HG03139 (cell line): ENCODE results near the gene COPZ1.
"Not testable (repeated sequence)": the region's sequence is repeated elsewhere in the genome, so short reads cannot be mapped to it uniquely, and the experiment has no call there.

ENCODE experiments used
- ATAC-seq: cut with Tn5 transposase; IDR thresholded peaks from one replicate; pipeline ENCODE4 v1.9.1; 2021; ENCODE audit not compliant: unreplicated experiment

COPZ1 gene

GRCh38 chr12:54294152-54294952 is 30.6 kb upstream of the COPZ1 start:
- ATAC-seq = no peak

GRCh38 chr12:54294953-54295566 is 29.9 kb upstream of the COPZ1 start:
- ATAC-seq = no peak

- no peak for ATAC-seq
These were observed 28.4 kb upstream of the COPZ1 start for GRCh38 chr12:54296393-54297099.

- ATAC-seq = no peak
These were observed 26.0 kb upstream of the COPZ1 start for GRCh38 chr12:54298904-54299303.

GRCh38 chr12:54299515-54300224 is 25.3 kb upstream of the COPZ1 start:
- ATAC-seq = no peak

- no peak for ATAC-seq
These were observed 24.7 kb upstream of the COPZ1 start for GRCh38 chr12:54300225-54300731.

GRCh38 chr12:54300732-54301427 is 24.1 kb upstream of the COPZ1 start, which contains the start of gene NFE2:
Gene NFE2, minus strand, starts transcription at chr12:54301015. Its CDS starts 5,767 bp downstream, at chr12:54295248.
- ATAC-seq = no peak

GRCh38 chr12:54301428-54302048 is 23.4 kb upstream of the COPZ1 start:
- no peak for ATAC-seq

GRCh38 chr12:54303640-54304039 is 21.3 kb upstream of the COPZ1 start:
- no peak for ATAC-seq

GRCh38 chr12:54304187-54304810 is 20.6 kb upstream of the COPZ1 start:
- ATAC-seq = no peak

GRCh38 chr12:54306925-54307741 is 17.8 kb upstream of the COPZ1 start:
- no peak for ATAC-seq

GRCh38 chr12:54311051-54311450 is 13.9 kb upstream of the COPZ1 start:
- no peak for ATAC-seq

- not testable (repeated sequence) for ATAC-seq
These were observed 12.6 kb upstream of the COPZ1 start for GRCh38 chr12:54312309-54312708.

GRCh38 chr12:54321363-54321762 is 3.6 kb upstream of the COPZ1 start:
- ATAC-seq = no peak

- not testable (repeated sequence) for ATAC-seq
These were observed 645 bp downstream of the COPZ1 start for GRCh38 chr12:54325442-54326109.

GRCh38 chr12:54328595-54329337 is 3.8 kb downstream of the COPZ1 start:
- no peak for ATAC-seq

- ATAC-seq = no peak
These were observed 4.8 kb downstream of the COPZ1 start for GRCh38 chr12:54329759-54330158.
